ENCODE measurements around the gene MYBPC2.
"Not testable (repeated sequence)": the region's sequence is repeated elsewhere in the genome, so short reads cannot be mapped to it uniquely, and the experiment has no call there.

The MYBPC2 gene

DNA sequence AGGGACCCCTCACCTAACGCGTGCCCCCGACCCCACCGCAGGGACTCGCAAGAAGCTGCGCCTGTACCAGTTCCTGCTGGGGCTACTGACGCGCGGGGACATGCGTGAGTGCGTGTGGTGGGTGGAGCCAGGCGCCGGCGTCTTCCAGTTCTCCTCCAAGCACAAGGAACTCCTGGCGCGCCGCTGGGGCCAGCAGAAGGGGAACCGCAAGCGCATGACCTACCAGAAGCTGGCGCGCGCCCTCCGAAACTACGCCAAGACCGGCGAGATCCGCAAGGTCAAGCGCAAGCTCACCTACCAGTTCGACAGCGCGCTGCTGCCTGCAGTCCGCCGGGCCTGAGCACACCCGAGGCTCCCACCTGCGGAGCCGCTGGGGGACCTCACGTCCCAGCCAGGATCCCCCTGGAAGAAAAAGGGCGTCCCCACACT is 4.7 kb upstream of the MYBPC2 start:
- DNase-seq: peak; percentile 65 to 67
- TF ChIP-seq POLR2A (IDR thresholded peaks at IDR 0.05; ENCODE audit: low read length) (no peak), GATA1 (IDR thresholded peaks at IDR 0.05; ENCODE audit: low read depth, low read length) (no peak)

DNA sequence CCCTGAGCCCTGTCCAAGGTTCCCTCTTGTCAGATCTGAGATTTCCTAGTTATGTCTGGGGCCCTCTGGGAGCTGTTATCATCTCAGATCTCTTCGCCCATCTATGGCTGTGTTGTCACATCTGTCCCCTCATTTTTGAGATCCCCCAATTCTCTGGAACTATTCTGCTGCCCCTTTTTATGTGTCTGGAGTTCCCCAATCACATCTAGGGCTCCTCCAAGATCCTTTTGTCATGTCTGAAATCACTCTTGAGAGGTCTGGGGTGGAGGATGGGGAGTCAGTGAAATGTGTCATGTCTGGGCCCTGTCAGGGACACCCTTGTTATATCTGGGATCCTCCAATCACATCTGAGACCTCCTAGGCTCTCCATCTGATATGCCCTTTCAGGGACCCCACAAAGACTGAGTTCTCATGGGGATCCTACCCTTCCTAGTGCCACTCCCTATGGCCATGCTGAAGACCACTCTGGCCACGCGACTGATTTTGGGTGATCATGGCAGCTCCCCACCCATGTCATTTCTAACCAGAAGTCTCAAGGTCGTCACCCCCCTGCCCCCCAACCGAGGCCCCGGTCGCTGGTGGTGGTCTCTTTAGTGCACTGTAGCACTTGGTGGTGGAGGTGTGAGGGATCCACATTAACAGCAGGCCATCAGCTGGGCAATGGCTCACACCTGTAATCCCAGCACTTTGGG is 3.8 kb upstream of the MYBPC2 start:
- DNase-seq: no peak
- no peak for TF ChIP-seq GATA1 (IDR thresholded peaks at IDR 0.05; ENCODE audit: low read depth, low read length)
- no peak for TF ChIP-seq POLR2A (IDR thresholded peaks at IDR 0.05; ENCODE audit: low read length)

DNA sequence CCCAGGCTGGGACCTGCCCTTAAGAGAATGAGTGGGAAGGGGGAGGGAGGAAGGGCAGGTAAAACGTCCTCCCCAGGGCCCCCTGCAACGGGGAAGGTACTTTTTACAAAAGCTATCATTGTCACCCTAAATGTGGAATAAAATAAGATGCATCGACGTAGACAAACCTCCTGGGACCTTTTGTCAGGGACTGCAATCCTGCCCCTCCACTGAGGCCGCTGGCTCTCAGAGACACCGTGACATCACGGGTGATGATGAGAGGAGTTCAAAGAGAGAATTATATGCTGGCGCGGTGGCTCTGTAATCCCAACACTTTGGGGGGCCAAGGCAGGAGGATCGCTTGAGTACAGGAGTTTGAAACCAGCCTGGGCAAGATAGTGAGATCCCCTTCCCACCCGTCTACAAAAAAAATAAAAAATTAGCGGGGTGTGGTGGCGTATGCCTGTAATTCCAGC is 1.8 kb upstream of the MYBPC2 start:
- no peak for TF ChIP-seq GATA1 (IDR thresholded peaks at IDR 0.05; ENCODE audit: low read depth, low read length)
- DNase-seq: no peak

- TF ChIP-seq GATA1 (IDR thresholded peaks at IDR 0.05; ENCODE audit: low read depth, low read length) (no peak), POLR2A (IDR thresholded peaks at IDR 0.05; ENCODE audit: low read length) (no peak)
- DNase-seq: peak; percentile 74 to 89
Measured at GRCh38 chr19:50431343-50432220, 1.1 kb upstream of the MYBPC2 start.

DNA sequence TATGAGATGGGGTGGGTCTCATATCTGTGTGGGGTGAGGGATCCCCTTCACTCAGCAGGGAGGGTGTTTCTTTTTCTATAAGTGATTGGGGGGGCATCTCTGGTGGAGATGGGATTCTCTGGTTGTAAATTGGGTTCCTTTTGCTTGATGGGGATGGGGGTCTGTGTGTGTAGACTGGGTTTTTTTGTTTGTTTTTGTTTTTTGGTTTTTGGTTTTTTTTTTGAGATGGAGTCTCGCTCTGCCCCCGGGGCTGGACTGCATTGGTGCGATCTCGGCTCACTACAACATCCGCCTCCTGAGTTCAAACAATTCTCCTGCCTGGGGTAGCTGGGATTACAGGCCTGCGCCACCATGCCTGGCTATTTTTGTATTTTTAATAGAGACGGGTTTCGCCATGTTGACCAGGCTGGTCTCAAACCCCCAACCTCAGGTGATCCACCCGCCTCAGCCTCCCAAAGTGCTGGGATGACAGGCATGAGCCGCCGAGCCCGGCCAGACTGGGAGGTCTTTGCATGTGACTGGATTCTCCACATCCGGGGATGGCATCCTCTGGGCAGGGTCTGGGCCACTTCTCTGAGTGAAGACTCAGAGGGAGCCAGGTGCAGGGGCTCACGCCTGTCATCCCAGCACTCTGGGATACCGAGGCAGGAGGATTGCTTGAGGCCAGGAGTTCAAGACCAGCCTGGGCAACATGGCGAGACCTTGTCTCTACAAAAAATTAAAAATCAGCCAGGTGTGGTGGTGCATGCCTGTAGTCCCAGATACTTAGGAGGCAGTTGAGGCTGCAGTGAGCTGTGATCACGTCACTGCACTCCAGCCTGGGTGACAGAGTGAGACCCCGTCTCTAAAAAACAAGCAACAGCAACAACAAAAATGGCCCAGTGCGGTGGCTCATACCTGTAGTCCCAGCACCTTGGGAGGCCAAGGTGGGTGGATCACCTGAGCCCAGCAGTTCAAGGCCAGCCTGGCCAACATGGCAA is 799 bp downstream of the MYBPC2 start:
- TF ChIP-seq GATA1 (IDR thresholded peaks at IDR 0.05; ENCODE audit: low read depth, low read length): no peak
- no peak for TF ChIP-seq POLR2A (IDR thresholded peaks at IDR 0.05; ENCODE audit: low read length)
- DNase-seq: no peak

DNA sequence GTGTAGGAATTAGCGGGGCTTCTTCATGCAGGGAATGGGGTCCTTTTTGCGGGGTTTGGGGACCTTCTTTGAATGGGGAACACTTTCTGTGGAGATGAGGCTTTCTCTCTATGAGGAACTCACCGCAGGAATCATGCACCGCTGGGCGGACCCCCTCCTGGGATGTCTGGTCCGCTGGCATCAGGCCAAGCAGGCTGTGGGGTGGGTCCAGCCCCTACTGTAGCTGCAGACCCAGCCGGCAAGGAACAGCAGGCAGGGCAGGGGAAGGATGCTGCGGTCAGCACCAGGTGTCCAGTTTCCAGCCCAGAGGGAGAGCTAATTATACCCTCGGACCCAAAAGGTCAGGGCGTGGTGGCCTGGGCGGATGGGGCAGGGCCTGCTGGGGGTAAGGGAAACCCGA is 1.8 kb downstream of the MYBPC2 start:
- TF ChIP-seq GATA1 (IDR thresholded peaks at IDR 0.05; ENCODE audit: low read depth, low read length) (no peak), POLR2A (IDR thresholded peaks at IDR 0.05; ENCODE audit: low read length) (no peak)
- DNase-seq: no peak

DNA sequence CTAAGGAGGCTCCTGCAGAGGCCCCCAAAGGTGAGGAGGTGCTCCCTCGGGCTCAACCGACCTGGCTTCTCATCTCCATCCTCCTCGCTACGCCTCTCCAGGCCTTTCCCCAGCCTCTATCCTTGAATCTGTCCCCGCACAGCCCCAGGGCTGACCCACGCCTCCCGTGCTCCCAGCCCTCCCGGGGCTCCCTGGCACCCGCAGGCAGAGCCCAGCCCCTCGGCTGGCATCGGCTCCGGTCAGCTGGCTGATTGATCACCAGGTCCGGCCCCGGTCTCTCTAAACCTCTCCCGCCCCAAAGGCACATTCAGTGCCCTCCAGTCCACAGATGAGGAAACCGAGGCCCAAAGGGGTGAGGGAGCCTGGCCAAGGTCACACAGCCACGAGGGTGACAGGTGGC is 2.5 kb downstream of the MYBPC2 start:
- TF ChIP-seq POLR2A (IDR thresholded peaks at IDR 0.05; ENCODE audit: low read length): no peak
- TF ChIP-seq GATA1 (IDR thresholded peaks at IDR 0.05; ENCODE audit: low read depth, low read length): no peak
- DNase-seq: no peak

GRCh38 chr19:50435627-50436026 is 2.9 kb downstream of the MYBPC2 start:
- TF ChIP-seq GATA1 (IDR thresholded peaks at IDR 0.05; ENCODE audit: low read depth, low read length): no peak
- no peak for TF ChIP-seq POLR2A (IDR thresholded peaks at IDR 0.05; ENCODE audit: low read length)
- DNase-seq: no peak

- no peak for TF ChIP-seq POLR2A (IDR thresholded peaks at IDR 0.05; ENCODE audit: low read length)
- TF ChIP-seq GATA1 (IDR thresholded peaks at IDR 0.05; ENCODE audit: low read depth, low read length): no peak
- DNase-seq: no peak
Measured at GRCh38 chr19:50437862-50438449, 5.3 kb downstream of the MYBPC2 start.

GRCh38 chr19:50439130-50439529 is 6.4 kb downstream of the MYBPC2 start:
- not testable (repeated sequence) for DNase-seq

GRCh38 chr19:50444059-50444458 is 11.4 kb downstream of the MYBPC2 start:
- no peak for DNase-seq
- no peak for TF ChIP-seq GATA1 (IDR thresholded peaks at IDR 0.05; ENCODE audit: low read depth, low read length)
- TF ChIP-seq POLR2A (IDR thresholded peaks at IDR 0.05; ENCODE audit: low read length): no peak

- no peak for DNase-seq
- TF ChIP-seq POLR2A (IDR thresholded peaks at IDR 0.05; ENCODE audit: low read length) (no peak), GATA1 (IDR thresholded peaks at IDR 0.05; ENCODE audit: low read depth, low read length) (no peak)
Measured at GRCh38 chr19:50447053-50447452, 14.4 kb downstream of the MYBPC2 start.

DNA sequence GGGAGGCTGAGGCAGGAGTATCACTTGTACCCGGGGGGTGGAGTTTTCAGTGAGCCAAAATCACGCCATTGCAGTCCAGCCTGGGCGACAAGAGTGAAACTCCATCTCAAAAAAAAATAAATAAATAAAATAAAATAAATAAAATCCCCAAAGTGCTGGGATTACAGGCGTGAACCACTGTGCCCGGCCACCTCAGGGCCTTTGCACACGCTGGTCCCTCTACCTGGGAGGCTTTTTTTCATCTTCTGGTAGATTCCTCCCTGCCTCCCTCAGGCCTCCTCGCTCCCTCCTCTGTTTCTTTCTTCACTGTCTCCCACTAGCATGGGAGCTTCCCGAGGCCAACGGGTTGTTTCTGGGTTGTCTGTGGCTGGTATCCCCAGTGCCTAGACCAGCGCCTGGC is 15.1 kb downstream of the MYBPC2 start:
- DNase-seq: no peak
- TF ChIP-seq POLR2A (IDR thresholded peaks at IDR 0.05; ENCODE audit: low read length): no peak
- TF ChIP-seq GATA1 (IDR thresholded peaks at IDR 0.05; ENCODE audit: low read depth, low read length): no peak
